Osteocyte (in vitro differentiated cells): ENCODE results near the gene CUL1. TPM values are rescaled to one million over a fixed set of nuclear protein-coding genes. Genes with fewer than 3 reads are reported as not detected.

Experiments
- DNase-seq: peaks from one replicate; pipeline ENCODE4 v3.0.0; 2021; ENCODE audit warnings: mixed read lengths; ENCODE audit not compliant: unreplicated experiment; ENCODE audit errors: extremely low spot score
- H3K27ac Mint-ChIP-seq: one replicate; pipeline ENCODE4 v1.8.0; 2021; ENCODE audit warnings: mild to moderate bottlenecking, mixed read lengths; ENCODE audit not compliant: unreplicated experiment
- H3K27me3 Mint-ChIP-seq: one replicate; pipeline ENCODE4 v1.8.0; 2021; ENCODE audit warnings: mixed read lengths; ENCODE audit not compliant: unreplicated experiment
- H3K36me3 Mint-ChIP-seq: one replicate; pipeline ENCODE4 v1.8.0; 2021; ENCODE audit warnings: mixed read lengths; ENCODE audit not compliant: unreplicated experiment
- H3K4me1 Mint-ChIP-seq: one replicate; pipeline ENCODE4 v1.8.0; 2021; ENCODE audit warnings: mixed read lengths; ENCODE audit not compliant: unreplicated experiment
- H3K4me3 Mint-ChIP-seq: one replicate; pipeline ENCODE4 v1.8.0; 2021; ENCODE audit warnings: mild to moderate bottlenecking, moderate library complexity, mixed read lengths; ENCODE audit not compliant: unreplicated experiment
- H3K9me3 Mint-ChIP-seq: one replicate; pipeline ENCODE4 v1.8.0; 2021; ENCODE audit warnings: mixed read lengths; ENCODE audit not compliant: unreplicated experiment
- total RNA-seq: library from RNA; stranded (reverse); gene quantifications from 2 replicates; pipeline ENCODE4 v1.2.1, GENCODE V29; 2021
- TF ChIP-seq, protein P1 (sequence below): fragments of 200-600 bp; sonication (generic); IDR thresholded peaks from 2 replicates; pipeline ENCODE4 v1.5.0; 2021; ENCODE audit warnings: antibody characterized with exemption, mild to moderate bottlenecking, moderate library complexity

The CUL1 gene
- total RNA-seq, 1 donor from 2014 or later: 45.6 TPM

DNA sequence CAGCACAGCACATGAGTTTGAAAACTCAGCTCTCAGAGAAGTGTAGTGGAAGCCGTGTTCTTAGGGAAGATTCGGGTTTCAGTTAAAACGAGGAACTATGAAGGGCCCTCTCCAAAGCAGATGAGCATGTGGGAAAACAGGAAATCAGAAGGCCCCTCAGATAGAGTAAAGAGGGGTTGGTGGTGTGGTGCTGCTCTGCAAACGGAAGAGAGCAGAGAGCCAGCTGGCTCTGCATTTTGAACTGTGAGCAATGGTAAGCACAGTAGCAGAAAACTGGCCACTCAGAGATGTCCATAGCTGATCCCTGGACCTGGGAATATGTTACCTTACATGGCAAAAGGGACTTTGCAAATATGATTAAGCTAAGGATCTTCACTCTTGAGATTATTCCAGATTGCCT lies 27.9 kb upstream of the CUL1 start:
- TF ChIP-seq, protein P1, sequence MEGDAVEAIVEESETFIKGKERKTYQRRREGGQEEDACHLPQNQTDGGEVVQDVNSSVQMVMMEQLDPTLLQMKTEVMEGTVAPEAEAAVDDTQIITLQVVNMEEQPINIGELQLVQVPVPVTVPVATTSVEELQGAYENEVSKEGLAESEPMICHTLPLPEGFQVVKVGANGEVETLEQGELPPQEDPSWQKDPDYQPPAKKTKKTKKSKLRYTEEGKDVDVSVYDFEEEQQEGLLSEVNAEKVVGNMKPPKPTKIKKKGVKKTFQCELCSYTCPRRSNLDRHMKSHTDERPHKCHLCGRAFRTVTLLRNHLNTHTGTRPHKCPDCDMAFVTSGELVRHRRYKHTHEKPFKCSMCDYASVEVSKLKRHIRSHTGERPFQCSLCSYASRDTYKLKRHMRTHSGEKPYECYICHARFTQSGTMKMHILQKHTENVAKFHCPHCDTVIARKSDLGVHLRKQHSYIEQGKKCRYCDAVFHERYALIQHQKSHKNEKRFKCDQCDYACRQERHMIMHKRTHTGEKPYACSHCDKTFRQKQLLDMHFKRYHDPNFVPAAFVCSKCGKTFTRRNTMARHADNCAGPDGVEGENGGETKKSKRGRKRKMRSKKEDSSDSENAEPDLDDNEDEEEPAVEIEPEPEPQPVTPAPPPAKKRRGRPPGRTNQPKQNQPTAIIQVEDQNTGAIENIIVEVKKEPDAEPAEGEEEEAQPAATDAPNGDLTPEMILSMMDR: no peak
- peaks cover 2% of the 10 kb centered on the region for H3K27me3 Mint-ChIP-seq
- no peaks in the 10 kb centered on the region for H3K36me3 Mint-ChIP-seq
- H3K4me1 Mint-ChIP-seq: peaks cover 7% of the 10 kb centered on the region
- no peak for DNase-seq
- no peak overlapping the region for H3K4me3 Mint-ChIP-seq
- no peak overlapping the region for H3K27ac Mint-ChIP-seq
- H3K9me3 Mint-ChIP-seq: no peaks in the 10 kb centered on the region

DNA sequence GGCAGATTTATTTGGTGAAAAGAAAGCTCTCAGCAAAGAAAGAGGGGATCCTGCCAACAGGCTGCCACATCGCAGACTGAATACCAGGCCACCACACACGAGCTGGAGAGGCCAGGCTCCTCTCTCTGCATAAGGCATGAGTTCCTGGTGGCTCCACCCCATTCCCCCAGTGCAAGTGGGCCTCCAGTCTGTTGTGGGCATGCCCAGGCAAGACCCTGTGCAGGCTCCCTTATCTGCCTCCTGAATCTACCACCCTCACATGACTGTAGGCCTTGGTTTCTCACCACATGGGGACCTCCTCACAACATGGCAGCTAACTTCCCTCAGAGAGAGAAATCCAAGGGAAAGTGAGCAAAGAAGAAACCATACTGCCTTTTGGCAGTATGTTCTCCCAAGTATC lies 26.7 kb upstream of the CUL1 start:
- H3K4me1 Mint-ChIP-seq: peaks cover 4% of the 10 kb centered on the region
- H3K9me3 Mint-ChIP-seq: no peaks in the 10 kb centered on the region
- no peaks in the 10 kb centered on the region for H3K36me3 Mint-ChIP-seq
- TF ChIP-seq, protein P1: no peak
- no peak for DNase-seq
- H3K27ac Mint-ChIP-seq: no peak overlapping the region
- peaks cover 2% of the 10 kb centered on the region for H3K27me3 Mint-ChIP-seq
- H3K4me3 Mint-ChIP-seq: no peak overlapping the region

DNA sequence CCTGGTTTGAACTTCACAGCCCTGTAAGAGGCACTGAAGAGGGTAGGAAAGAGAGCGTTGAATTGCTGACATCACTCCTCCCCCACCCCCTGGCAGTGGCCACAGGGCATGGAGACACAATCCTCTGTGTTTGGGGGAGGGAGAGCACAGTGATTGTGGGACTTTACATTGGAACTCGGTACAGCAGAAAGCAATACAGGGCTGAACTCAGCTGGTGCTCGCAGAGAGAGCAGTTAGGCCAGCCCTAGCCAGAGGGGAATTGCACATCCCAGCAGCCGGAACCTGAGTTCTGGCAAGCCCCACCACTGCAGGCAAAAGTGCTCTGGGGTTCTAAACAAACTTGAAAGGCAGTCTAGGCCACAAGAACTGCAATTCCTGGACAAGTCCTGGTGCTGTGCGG lies 24.0 kb upstream of the CUL1 start:
- Mint-ChIP-seq H3K27ac (no peak overlapping the region), H3K27me3 (peaks cover 21% of the 10 kb centered on the region), H3K4me1 (peaks cover 4% of the 10 kb centered on the region), H3K36me3 (no peaks in the 10 kb centered on the region), H3K4me3 (no peak overlapping the region), H3K9me3 (peaks cover 5% of the 10 kb centered on the region)
- no peak for DNase-seq
- TF ChIP-seq, protein P1: no peak

DNA sequence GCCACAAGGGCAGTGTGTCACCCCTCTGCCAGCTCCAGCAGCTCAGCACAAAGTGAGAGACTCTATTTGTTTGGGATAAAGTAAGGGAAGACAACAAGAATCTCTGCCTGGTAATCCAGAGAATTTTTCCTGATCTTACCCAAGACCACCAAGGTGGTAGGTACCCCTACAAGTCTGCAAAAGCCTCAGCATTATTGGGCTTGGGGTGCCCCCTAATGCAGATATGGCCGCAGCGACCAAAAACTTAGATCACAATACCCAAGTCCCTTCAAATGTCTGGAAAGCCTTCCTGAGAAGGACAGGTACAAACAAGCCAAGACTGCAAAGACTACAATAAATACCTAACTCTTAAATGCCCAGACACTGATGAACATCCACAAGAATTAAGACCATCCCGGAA lies 22.4 kb upstream of the CUL1 start:
- no peaks in the 10 kb centered on the region for H3K4me1 Mint-ChIP-seq

DNA sequence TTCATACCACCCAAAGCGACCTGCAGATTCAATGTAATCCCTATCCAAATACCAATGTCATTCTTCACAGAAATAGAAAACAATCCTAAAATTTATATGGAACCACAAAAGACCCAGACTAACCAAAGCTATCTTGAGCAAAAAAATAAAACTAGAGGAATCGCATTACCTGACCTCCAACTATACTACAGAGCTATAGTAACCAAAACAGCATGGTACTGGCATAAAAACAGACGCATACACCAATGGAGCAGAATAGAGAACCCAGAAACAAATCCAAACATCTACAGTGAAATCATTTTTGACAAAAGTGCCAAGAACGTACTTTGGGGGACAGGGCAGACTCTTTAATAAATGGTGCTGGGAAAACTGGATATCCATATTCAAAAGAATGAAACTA lies 16.9 kb upstream of the CUL1 start:
- no peak overlapping the region for H3K27ac Mint-ChIP-seq
- TF ChIP-seq, protein P1: no peak
- no peak overlapping the region for H3K4me3 Mint-ChIP-seq
- DNase-seq: no peak
- no peaks in the 10 kb centered on the region for H3K36me3 Mint-ChIP-seq
- peaks cover 38% of the 10 kb centered on the region for H3K27me3 Mint-ChIP-seq
- no peaks in the 10 kb centered on the region for H3K4me1 Mint-ChIP-seq
- peaks cover 20% of the 10 kb centered on the region for H3K9me3 Mint-ChIP-seq

More for the DNA sequence above, 22.4 kb upstream of the CUL1 start:
- H3K9me3 Mint-ChIP-seq: peaks cover 9% of the 10 kb centered on the region
- no peak for DNase-seq
- H3K27ac Mint-ChIP-seq: no peak overlapping the region
- H3K4me3 Mint-ChIP-seq: no peak overlapping the region
- no peaks in the 10 kb centered on the region for H3K36me3 Mint-ChIP-seq
- TF ChIP-seq, protein P1: no peak
- H3K27me3 Mint-ChIP-seq: peaks cover 37% of the 10 kb centered on the region
